Right lobe of liver (tissue), 6 donors: Measurements from ENCODE around the gene MACROD2. TPM values are rescaled to one million over a fixed set of nuclear protein-coding genes. Genes with fewer than 3 reads are reported as not detected.
"Not testable (repeated sequence)": the region's sequence is repeated elsewhere in the genome, so short reads cannot be mapped to it uniquely, and the experiment has no call there.

Experiments used
- ATAC-seq, 4 donors: fragments of 200-7000 bp; cut with Tn5 transposase; one replicate each; pipeline ENCODE4 v1.9.1; 2020; ENCODE audit warnings: mild to moderate bottlenecking in 4 of 4, moderate library complexity in 4 of 4
- DNase-seq, 3 donors: peaks; one replicate each; pipeline ENCODE4 v3.0.0-alpha.2; 2020
- H3K27ac ChIP-seq, 3 donors: fragments of 200-600 bp; one replicate each; pipeline ENCODE4 v1.8.0; 2022
- H3K27me3 ChIP-seq, 2 donors: fragments of 200-600 bp; one replicate each; pipeline ENCODE4 v1.8.0; 2022
- H3K36me3 ChIP-seq, 4 donors: fragments of 200-600 bp; sonication (generic) in 1 of 4; one replicate each; pipeline versions ENCODE4 v1.5.1 to v1.8.0; 2017 to 2022; ENCODE audit warnings: control low read depth in 1 of 4
- H3K4me1 ChIP-seq, 4 donors: fragments of 200-600 bp; sonication (generic) in 1 of 4; one replicate each; pipeline versions ENCODE4 v1.5.1 to v1.8.0; 2017 to 2022; ENCODE audit warnings: control low read depth in 1 of 4
- H3K4me3 ChIP-seq, 3 donors: fragments of 200-600 bp; one replicate each; pipeline ENCODE4 v1.8.0; 2022
- H3K9me3 ChIP-seq, 4 donors: fragments of 200-600 bp; sonication (generic) in 1 of 4; one replicate each; pipeline versions ENCODE4 v1.5.1 to v1.8.0; 2017 to 2022; ENCODE audit warnings: control low read depth in 1 of 4
- CTCF ChIP-seq, 4 donors: fragments of 200-600 bp in 3 of 4; fragments of 450-650 bp in 1 of 4; IDR thresholded peaks; one replicate each; pipeline versions ENCODE4 v1.5.1 to v1.8.0; 2016 to 2022; ENCODE audit warnings: antibody characterized with exemption in 4 of 4, mild to moderate bottlenecking in 2 of 4
- POLR2A ChIP-seq: fragments of 450-650 bp; IDR thresholded peaks from one replicate; pipeline ENCODE4 v1.6.1; 2017; ENCODE audit warnings: antibody characterized with exemption, mild to moderate bottlenecking
- WGBS: methylation state at CpG from one replicate; pipeline ENCODE4 v1.1.6; 2018; ENCODE audit warnings: low coverage, low lambda C conversion rate; ENCODE audit not compliant: insufficient coverage; ENCODE audit errors: missing lambda C conversion rate; 5-methylcytosine and 5-hydroxymethylcytosine counted together
- intact Hi-C, 2 donors: fragments of 100-400 bp; cut with DNase I; formaldehyde crosslinking; loops; one replicate each; pipeline versions ENCODE4 v1.11.2 to v1.14.1; 2022
- total RNA-seq, 6 experiments: library from RNA; depleted of rRNA in 2 of 6; stranded (reverse); fragments of >200 nt in 2 of 6; fragmentation: NEBNext Ultra II Directional in 3 of 6; extraction: Animal tissue kit (Norgen Biotek cat#: 25700) in 3 of 6; gene quantifications; one replicate each; pipeline versions ENCODE4 v1.1.0 to v1.2.4, GENCODE V29; 2016 to 2023
- donor health status: DM: no; HTN: yes; CAD: no.
- donor health status: DM: no; HTN: no; CAD: no.
- donor health status: DM: no; HTN: no; CAD: no.
- donor health status: DM: no; HTN: yes; CAD: no.
- donor health status: DM: no; HTN: yes; CAD: no.

The MACROD2 gene
- total RNA-seq, 6 experiments from 2014 or later = 1.2 to 5.5 (median 3.3) TPM

DNA sequence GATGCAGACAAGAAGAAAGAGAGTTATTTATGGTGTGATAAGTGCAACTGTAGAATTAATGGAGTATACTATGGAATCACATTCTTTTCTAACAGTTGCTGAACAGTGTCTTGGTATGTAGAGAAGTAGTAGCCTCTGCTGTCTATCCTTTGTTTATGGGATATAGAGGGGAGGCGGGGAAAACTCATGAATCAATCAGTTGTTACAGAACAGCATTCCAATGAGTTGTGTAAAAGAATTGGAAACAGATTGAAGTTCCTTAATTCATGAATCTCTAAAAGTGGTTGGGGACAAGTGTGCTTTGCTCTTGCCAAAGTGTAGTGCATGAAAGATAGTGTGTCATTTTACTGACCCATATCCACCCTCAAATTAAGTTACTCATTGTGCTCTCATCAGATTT lies 264.4 kb downstream of the MACROD2 start:
- WGBS = 94% methylated on average over 1 of the region's 1 CpG
- no peaks in the 10 kb centered on the region for H3K36me3 ChIP-seq
- H3K4me1 ChIP-seq = no peaks in the 10 kb centered on the region
- H3K27me3 ChIP-seq = no peaks in the 10 kb centered on the region
- intact Hi-C loops = no loop called here
- H3K27ac ChIP-seq = no peak overlapping the region
- no peak for TF ChIP-seq POLR2A
- no peak for TF ChIP-seq CTCF (IDR thresholded peaks at IDR 0.05)
- no peak overlapping the region for H3K4me3 ChIP-seq
- no peaks in the 10 kb centered on the region for H3K9me3 ChIP-seq
- no peak for ATAC-seq
- DNase-seq = no peak

DNA sequence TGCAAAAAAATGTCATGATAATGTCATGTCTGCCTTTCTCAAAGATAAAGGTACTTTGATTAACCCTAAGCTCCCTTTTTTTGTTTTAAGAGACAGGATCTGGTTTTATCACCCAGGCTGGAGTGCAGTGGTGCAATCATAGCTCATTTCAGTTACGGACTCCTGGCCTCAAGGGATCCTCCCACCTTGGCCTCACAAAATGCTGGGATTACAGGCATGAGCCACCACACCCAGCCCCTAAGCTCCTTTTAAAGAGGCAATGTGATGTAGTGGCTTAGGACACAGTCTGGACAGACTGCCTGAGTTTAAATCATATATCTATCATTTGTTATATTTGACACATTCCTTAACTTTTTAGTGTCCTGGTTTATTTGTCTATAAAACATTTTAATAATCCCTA lies 265.1 kb downstream of the MACROD2 start:
- WGBS = 100% methylated on average over 1 of the region's 1 CpG
- DNase-seq = no peak
- H3K27me3 ChIP-seq = no peaks in the 10 kb centered on the region

GRCh38 chr20:14264869-14265268 lies 269.6 kb downstream of the MACROD2 start:
- Histone ChIP-seq H3K9me3 (no peaks in the 10 kb centered on the region), H3K36me3 (no peaks in the 10 kb centered on the region), H3K4me1 (no peaks in the 10 kb centered on the region), H3K4me3 (no peak overlapping the region), H3K27me3 (no peaks in the 10 kb centered on the region), H3K27ac (no peak overlapping the region)
- intact Hi-C loops = no loop called here
- peak in 2 of 4 donors; percentile 43 to 46 for ATAC-seq
- no peak for TF ChIP-seq POLR2A
- TF ChIP-seq CTCF (IDR thresholded peaks at IDR 0.05) = peak in 3 of 4 donors; percentile 12 to 30 (median 22)
- DNase-seq = no peak

More for the DNA sequence above, 265.1 kb downstream of the MACROD2 start:
- no peak for TF ChIP-seq CTCF (IDR thresholded peaks at IDR 0.05)
- no peak for TF ChIP-seq POLR2A
- H3K4me1 ChIP-seq = no peaks in the 10 kb centered on the region
- ATAC-seq = no peak
- no peaks in the 10 kb centered on the region for H3K36me3 ChIP-seq
- no peak overlapping the region for H3K4me3 ChIP-seq
- H3K9me3 ChIP-seq = no peaks in the 10 kb centered on the region
- H3K27ac ChIP-seq = no peak overlapping the region
- intact Hi-C loops = no loop called here

DNA sequence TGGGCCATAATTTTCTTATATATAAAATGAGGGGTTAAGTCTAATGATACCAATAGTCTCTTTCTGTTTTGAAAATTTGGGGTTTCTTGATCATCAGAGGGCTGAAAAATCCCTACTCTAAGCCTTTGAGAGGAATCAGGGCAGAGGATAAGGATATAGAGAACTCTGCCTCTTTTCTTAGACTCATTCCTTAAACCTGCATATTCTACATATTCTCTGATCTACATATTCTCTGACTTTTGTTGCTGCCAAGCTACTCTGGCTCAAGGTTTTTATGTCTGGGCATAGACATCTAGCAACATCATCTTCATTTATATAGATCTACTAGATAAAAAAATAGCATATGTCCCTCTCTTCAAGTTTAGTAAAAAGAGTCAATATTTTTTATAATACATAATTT lies 270.9 kb downstream of the MACROD2 start:
- H3K27ac ChIP-seq = no peak overlapping the region
- H3K36me3 ChIP-seq = no peaks in the 10 kb centered on the region
- TF ChIP-seq CTCF (IDR thresholded peaks at IDR 0.05) (no peak), POLR2A (no peak)
- H3K4me1 ChIP-seq = no peaks in the 10 kb centered on the region
- no peak overlapping the region for H3K4me3 ChIP-seq
- no peaks in the 10 kb centered on the region for H3K27me3 ChIP-seq
- no peak for ATAC-seq
- no peak for DNase-seq
- H3K9me3 ChIP-seq = no peaks in the 10 kb centered on the region
- intact Hi-C loops = no loop called here

- intact Hi-C loops, ATAC-seq, H3K27me3 ChIP-seq, H3K9me3 ChIP-seq, H3K4me3 ChIP-seq, H3K27ac ChIP-seq, DNase-seq, H3K36me3 ChIP-seq, H3K4me1 ChIP-seq: not testable (repeated sequence)
- WGBS = 93% methylated on average over 3 of the region's 9 CpGs
Measured at GRCh38 chr20:14270751-14271150, 275.4 kb downstream of the MACROD2 start.
